Measurements from ENCODE around the gene ATP2A2.

GRCh38 chr12:110370732-110371231 is 89.7 kb downstream of the ATP2A2 start:
- TF ChIP-seq GATA2 (IDR thresholded peaks at IDR 0.05; ENCODE audit: low read depth, low read length), result no peak
- no peak for TF ChIP-seq GATA3 (IDR thresholded peaks at IDR 0.05; ENCODE audit: low read depth, low read length)

Measured in SH-SY5Y (cell line).